GM21423 (cell line): ENCODE data around the gene HOXA1.

Experiments
- ATAC-seq: cut with Tn5 transposase; IDR thresholded peaks from one replicate; pipeline ENCODE4 v1.9.1; 2021; ENCODE audit warnings: mild to moderate bottlenecking, moderate library complexity; ENCODE audit not compliant: unreplicated experiment

Gene HOXA1

GRCh38 chr7:27116962-27117886 lies 21.4 kb upstream of the HOXA1 start:
- no peak for ATAC-seq

GRCh38 chr7:27116031-27116961 lies 20.5 kb upstream of the HOXA1 start:
- no peak for ATAC-seq

GRCh38 chr7:27115221-27116026 lies 19.6 kb upstream of the HOXA1 start:
- ATAC-seq, result no peak

- ATAC-seq, result no peak
Measured at GRCh38 chr7:27114881-27115220, 19.1 kb upstream of the HOXA1 start.

- no peak for ATAC-seq
Measured at GRCh38 chr7:27113991-27114769, 18.4 kb upstream of the HOXA1 start.

- ATAC-seq, result no peak
Measured at GRCh38 chr7:27112955-27113949, 17.5 kb upstream of the HOXA1 start.

GRCh38 chr7:27112361-27112760 lies 16.6 kb upstream of the HOXA1 start:
- no peak for ATAC-seq

- ATAC-seq, result no peak
Measured at GRCh38 chr7:27111751-27112277, 16.0 kb upstream of the HOXA1 start.

- ATAC-seq, result no peak
Measured at GRCh38 chr7:27111042-27111750, 15.4 kb upstream of the HOXA1 start.

- no peak for ATAC-seq
Measured at GRCh38 chr7:27110186-27111031, 14.6 kb upstream of the HOXA1 start.

GRCh38 chr7:27109466-27110185 lies 13.8 kb upstream of the HOXA1 start:
- ATAC-seq, result no peak

- ATAC-seq, result no peak
Measured at GRCh38 chr7:27108390-27109127, 12.8 kb upstream of the HOXA1 start.

- no peak for ATAC-seq
Measured at GRCh38 chr7:27107391-27108381, 11.9 kb upstream of the HOXA1 start.

GRCh38 chr7:27106901-27107240 lies 11.1 kb upstream of the HOXA1 start:
- no peak for ATAC-seq
